Natural killer cell treated with Interleukin-12 subunit alpha and Interleukin-12 subunit beta and Interleukin-15 and Interleukin-18, amount 100 ng/mL, for 72 hours (primary cell): ENCODE measurements around the gene GPRIN1. TPM values are rescaled to one million over a fixed set of nuclear protein-coding genes. Genes with fewer than 3 reads are reported as not detected.
A peak's percentile ranks its signal among the peaks of the same experiment; 100 is the strongest.
"Not testable (repeated sequence)": the region's sequence is repeated elsewhere in the genome, so short reads cannot be mapped to it uniquely, and the experiment has no call there.

Experiments used
- ATAC-seq, 2 donors: fragments of 150-1000 bp; cut with Tn5 transposase in 1 of 2; sonication (Bioruptor Pico), chemical (Tn5 transposase) in 1 of 2; 2 replicates each; pipeline ENCODE4 v1.10.0; 2021
- DNase-seq: peaks from one replicate; pipeline ENCODE4 v3.0.0; 2022; ENCODE audit warnings: low spot score
- H3K27ac Mint-ChIP-seq, 2 donors: 1 replicate in 1 of 2; 2 replicates in 1 of 2; pipeline ENCODE4 v1.8.0; 2022; ENCODE audit warnings: mixed read lengths in 2 of 2, mild to moderate bottlenecking in 1 of 2, moderate library complexity in 1 of 2
- H3K27me3 Mint-ChIP-seq, 2 donors: 1 replicate in 1 of 2; 2 replicates in 1 of 2; pipeline ENCODE4 v1.8.0; 2022; ENCODE audit warnings: mixed read lengths in 2 of 2
- H3K36me3 Mint-ChIP-seq: one replicate; pipeline ENCODE4 v1.8.0; 2022; ENCODE audit warnings: mixed read lengths
- H3K4me1 Mint-ChIP-seq, 2 donors: 1 replicate in 1 of 2; 2 replicates in 1 of 2; pipeline ENCODE4 v1.8.0; 2022; ENCODE audit warnings: low read depth in 2 of 2, mixed read lengths in 2 of 2, mild to moderate bottlenecking in 1 of 2
- H3K4me3 Mint-ChIP-seq: one replicate; pipeline ENCODE4 v1.8.0; 2022; ENCODE audit warnings: mixed read lengths
- H3K9me3 Mint-ChIP-seq: 2 replicates; pipeline ENCODE4 v1.8.0; 2022; ENCODE audit warnings: mixed read lengths
- total RNA-seq, 2 donors: library from RNA; stranded (reverse); gene quantifications; one replicate each; pipeline ENCODE4 v1.2.3, GENCODE V29; 2022

GPRIN1 gene
- total RNA-seq, 2 donors from 2014 or later, result 2.7 to 5.9 TPM

- not testable (repeated sequence) for H3K27me3 Mint-ChIP-seq, H3K36me3 Mint-ChIP-seq, ATAC-seq, H3K9me3 Mint-ChIP-seq, DNase-seq, H3K27ac Mint-ChIP-seq
- Mint-ChIP-seq H3K4me3 (peak overlapping the region; percentile 49), H3K4me1 (peaks cover 8 to 20% of the 10 kb centered on the region in 2 donors)
Observed at GRCh38 chr5:176550937-176551336, 59.0 kb downstream of the GPRIN1 start.

- ATAC-seq (no peak), DNase-seq (peak; percentile 25)
- H3K9me3 Mint-ChIP-seq, result no peaks in the 10 kb centered on the region
- peak overlapping the region; percentile 49 for H3K4me3 Mint-ChIP-seq
- no peak overlapping the region for H3K27ac Mint-ChIP-seq
- peaks cover 6 to 18% of the 10 kb centered on the region in 2 donors for H3K4me1 Mint-ChIP-seq
- H3K36me3 Mint-ChIP-seq, result no peaks in the 10 kb centered on the region
- H3K27me3 Mint-ChIP-seq, result no peaks in the 10 kb centered on the region
Observed at GRCh38 chr5:176550275-176550831, 59.6 kb downstream of the GPRIN1 start.

GRCh38 chr5:176549871-176550270 lies 60.1 kb downstream of the GPRIN1 start:
- Mint-ChIP-seq H3K27ac (no peak overlapping the region), H3K9me3 (no peaks in the 10 kb centered on the region), H3K4me3 (no peak overlapping the region), H3K36me3 (no peaks in the 10 kb centered on the region), H3K27me3 (no peaks in the 10 kb centered on the region), H3K4me1 (peaks cover 6 to 18% of the 10 kb centered on the region in 2 donors)
- no peak for DNase-seq
- no peak for ATAC-seq

GRCh38 chr5:176548967-176549444 lies 61.0 kb downstream of the GPRIN1 start, which contains the start of gene CDHR2:
CDHR2 (plus strand) TSS chr5:176549342; CDS start chr5:176565353, 16,011 bp downstream.
- DNase-seq (peak; percentile 39), ATAC-seq (no peak)
- no peaks in the 10 kb centered on the region for H3K27me3 Mint-ChIP-seq
- H3K27ac Mint-ChIP-seq, result peak within 1 kb of the TSS in 1 of 2 donors; percentile 85
- H3K36me3 Mint-ChIP-seq, result no peaks in the 10 kb centered on the region
- no peaks in the 10 kb centered on the region for H3K9me3 Mint-ChIP-seq
- peak within 1 kb of the TSS; percentile 49 for H3K4me3 Mint-ChIP-seq
- peaks cover 11 to 23% of the 10 kb centered on the region in 2 donors for H3K4me1 Mint-ChIP-seq

GRCh38 chr5:176547802-176548201 lies 62.2 kb downstream of the GPRIN1 start:
- ATAC-seq (peak; percentile 32 to 40), DNase-seq (no peak)
- H3K27ac Mint-ChIP-seq, result peak overlapping the region; percentile 77 to 85
- peaks cover 11 to 23% of the 10 kb centered on the region in 2 donors for H3K4me1 Mint-ChIP-seq
- no peaks in the 10 kb centered on the region for H3K36me3 Mint-ChIP-seq
- no peaks in the 10 kb centered on the region for H3K27me3 Mint-ChIP-seq
- H3K9me3 Mint-ChIP-seq, result no peaks in the 10 kb centered on the region
- H3K4me3 Mint-ChIP-seq, result peak overlapping the region; percentile 14

Other genes with a start within 250 kb of the GPRIN1 start
- gene KIAA1191, start 248.4 kb downstream of the GPRIN1 start, total RNA-seq, result 10 to 100 TPM; 61.1 to 66.7 TPM
- 10 to 100 TPM in 1 of 2 donors, 1 to 10 TPM in 1; 8.1 to 12.9 TPM for gene ARL10, start 244.7 kb downstream of the GPRIN1 start, total RNA-seq
- gene NOP16, start 221.6 kb downstream of the GPRIN1 start, total RNA-seq, result 100 to 1,000 TPM in 1 of 2 donors, 10 to 100 TPM in 1; 62.0 to 155 TPM
- gene HIGD2A, start 221.4 kb downstream of the GPRIN1 start, total RNA-seq, result 100 to 1,000 TPM in 1 of 2 donors, 10 to 100 TPM in 1; 88.9 to 117 TPM
- gene CLTB, start 193.6 kb downstream of the GPRIN1 start, total RNA-seq, result 10 to 100 TPM; 64.0 to 80.5 TPM
- 10 to 100 TPM; 47.3 to 50.5 TPM for gene FAF2, start 161.8 kb downstream of the GPRIN1 start, total RNA-seq
- gene RNF44, start 72.8 kb downstream of the GPRIN1 start, total RNA-seq, result 10 to 100 TPM; 58.1 to 76.3 TPM
- gene CDHR2, start 60.8 kb downstream of the GPRIN1 start, total RNA-seq, result under 1 TPM; 0.33 to 0.40 TPM
- gene SNCB, start 20.4 kb upstream of the GPRIN1 start, total RNA-seq, result not detected
- not detected for gene EIF4E1B, start 20.5 kb upstream of the GPRIN1 start, total RNA-seq
- gene TSPAN17, start 37.3 kb upstream of the GPRIN1 start, total RNA-seq, result 10 to 100 TPM; 48.9 to 67.6 TPM
- gene UNC5A, start 200.4 kb upstream of the GPRIN1 start, total RNA-seq, result not detected